Heart left ventricle (tissue), 16 donors: ENCODE data around the gene STX16. TPM values are rescaled to one million over a fixed set of nuclear protein-coding genes. Genes with fewer than 3 reads are reported as not detected.

Experiments used
- ATAC-seq, 4 donors: fragments of 200-7000 bp; cut with Tn5 transposase; one replicate each; pipeline ENCODE4 v1.9.1; 2020 to 2022; ENCODE audit warnings: moderate library complexity in 4 of 4, mild to moderate bottlenecking in 3 of 4, moderate number of reproducible peaks in 1 of 4
- DNase-seq, 5 donors: peaks; one replicate each; pipeline ENCODE4 v3.0.0-alpha.2; 2020
- H3K27ac ChIP-seq, 12 donors: fragments of 200-600 bp; sonication (generic) in 4 of 12; one replicate each; pipeline versions ENCODE4 v1.5.0 to v1.8.0; 2016 to 2022; ENCODE audit warnings: mild to moderate bottlenecking in 2 of 12
- H3K27me3 ChIP-seq, 9 donors: fragments of 200-600 bp; sonication (generic) in 2 of 9; one replicate each; pipeline versions ENCODE4 v1.5.1 to v1.8.0; 2016 to 2022; ENCODE audit warnings: mild to moderate bottlenecking in 3 of 9
- H3K36me3 ChIP-seq, 9 donors: fragments of 200-600 bp; sonication (generic) in 2 of 9; one replicate each; pipeline versions ENCODE4 v1.5.0 to v1.8.0; 2018 to 2022; ENCODE audit warnings: mild to moderate bottlenecking in 2 of 9
- H3K4me1 ChIP-seq, 12 donors: fragments of 200-600 bp; sonication (generic) in 4 of 12; one replicate each; pipeline versions ENCODE4 v1.5.0 to v1.8.0; 2016 to 2022; ENCODE audit warnings: mild to moderate bottlenecking in 3 of 12
- H3K4me3 ChIP-seq, 12 donors: fragments of 200-600 bp; sonication (generic) in 4 of 12; one replicate each; pipeline versions ENCODE4 v1.5.0 to v1.8.0; 2017 to 2022; ENCODE audit warnings: mild to moderate bottlenecking in 9 of 12, moderate library complexity in 4 of 12
- H3K9me3 ChIP-seq, 12 donors: fragments of 200-600 bp; sonication (generic) in 4 of 12; one replicate each; pipeline versions ENCODE4 v1.5.0 to v1.8.0; 2016 to 2022; ENCODE audit warnings: mild to moderate bottlenecking in 1 of 12
- POLR2A ChIP-seq, 2 donors: fragments of 450-650 bp; IDR thresholded peaks; one replicate each; pipeline ENCODE4 v1.6.1; 2017; ENCODE audit warnings: antibody characterized with exemption in 2 of 2, mild to moderate bottlenecking in 2 of 2, moderate library complexity in 2 of 2
- WGBS, 4 donors: extraction: QIAGEN DNeasy Blood & Tissue Kit in 2 of 4; methylation state at CpG; one replicate each; pipeline versions ENCODE4 v1.1.5 to v1.1.7; 2013 to 2018; 5-methylcytosine and 5-hydroxymethylcytosine counted together
- intact Hi-C, 10 donors: fragments of 100-400 bp; cut with DNase I; formaldehyde crosslinking; loops; one replicate each; pipeline versions ENCODE4 v1.11.1 to v1.14.2; 2022
- polyA plus RNA-seq, 2 donors: library from polyadenylated mRNA; stranded (reverse); fragments of 200-250 nt; gene quantifications; one replicate each; pipeline ENCODE4 v1.2.3, GENCODE V29; 2013
- total RNA-seq, 9 donors: library from RNA; depleted of rRNA in 2 of 9; stranded (reverse); fragments of >200 nt in 2 of 9; fragmentation: NEBNext Ultra II Directional in 3 of 9; extraction: Animal tissue kit (Norgen Biotek cat#: 25700) in 3 of 9; gene quantifications; one replicate each; pipeline versions ENCODE4 v1.1.0 to v1.2.4, GENCODE V29; 2016 to 2023
- TF ChIP-seq, protein P1 (sequence below), 12 donors: fragments of 200-600 bp; sonication (generic) in 4 of 12; IDR thresholded peaks; one replicate each; pipeline versions ENCODE4 v1.5.0 to v1.8.0; 2018 to 2022; ENCODE audit warnings: antibody characterized with exemption in 12 of 12, mild to moderate bottlenecking in 5 of 12
- donor health status: ischemic (EF 13 %, LVEDD 7.1; RV severe dilation, severe dysfunction).
- donor health status: healthy with polysubstance abuse.
- donor health status: DM: no; HTN: yes; CAD: no.
- donor health status: DM: no; HTN: no; CAD: no.
- donor health status: ischemic (EF 25% LVEDD 6.9; RV normal size, moderate dysfunction).
- donor health status: ischemic (EF 25% LVEDD 5.7; RV mildly dilated, moderate dysfunction).
- donor health status: healthy.
- donor health status: DM: yes; HTN: yes; CAD: no.
- donor health status: ischemic (EF 35%, LVEDD 5.7; RV mildly dilated, moderate dysfunction).
- donor health status: nonischemic (EF 11% LVEDD 7.7; RV severe dilation, severe dysfunction).
- donor health status: DM: yes; HTN: yes; CAD: no.
- donor health status: PGD.
- donor health status: ischemic (EF 29% LVEDD 5.4; RV normal size, mild dysfunction).
- donor health status: nonischemic (EF 23%, LVEDD 6.1; RV moderate dilation, normal function).

The STX16 gene
- total and polyA plus RNA-seq, 11 donors = 14.6 to 38.9 (median 25.6) TPM

DNA sequence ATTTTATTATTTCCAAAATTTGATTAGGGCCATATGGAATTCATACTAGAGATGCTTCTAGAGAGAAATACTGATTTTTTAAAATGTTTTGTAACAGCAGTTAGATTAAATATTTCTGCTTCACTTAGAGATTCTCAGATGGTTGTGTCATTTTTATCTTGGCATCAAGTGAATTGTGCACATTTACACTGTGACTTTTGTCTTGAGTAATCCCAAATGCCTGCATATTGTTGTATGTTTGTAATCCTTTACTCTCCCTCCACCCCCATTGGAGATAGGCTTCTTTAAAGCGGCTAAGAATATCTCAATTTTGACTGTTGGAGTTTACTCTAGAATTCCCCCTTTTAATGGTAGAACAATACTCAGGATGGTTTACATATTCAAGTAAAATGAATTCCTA lies 19.0 kb downstream of the STX16 start:
- ATAC-seq (no peak), DNase-seq (no peak)
- no peak overlapping the region for H3K4me3 ChIP-seq
- WGBS, 4 donors = 86 to 89% (median 88%) methylated on average over 1 of the region's 1 CpG
- no peaks in the 10 kb centered on the region for H3K9me3 ChIP-seq
- no peaks in the 10 kb centered on the region for H3K27me3 ChIP-seq
- intact Hi-C loops = no loop called here
- peaks cover 0 to 94% (median 84%) of the 10 kb centered on the region in 9 donors for H3K36me3 ChIP-seq
- no peak overlapping the region for H3K27ac ChIP-seq
- no peaks in the 10 kb centered on the region for H3K4me1 ChIP-seq
- TF ChIP-seq, protein P1, sequence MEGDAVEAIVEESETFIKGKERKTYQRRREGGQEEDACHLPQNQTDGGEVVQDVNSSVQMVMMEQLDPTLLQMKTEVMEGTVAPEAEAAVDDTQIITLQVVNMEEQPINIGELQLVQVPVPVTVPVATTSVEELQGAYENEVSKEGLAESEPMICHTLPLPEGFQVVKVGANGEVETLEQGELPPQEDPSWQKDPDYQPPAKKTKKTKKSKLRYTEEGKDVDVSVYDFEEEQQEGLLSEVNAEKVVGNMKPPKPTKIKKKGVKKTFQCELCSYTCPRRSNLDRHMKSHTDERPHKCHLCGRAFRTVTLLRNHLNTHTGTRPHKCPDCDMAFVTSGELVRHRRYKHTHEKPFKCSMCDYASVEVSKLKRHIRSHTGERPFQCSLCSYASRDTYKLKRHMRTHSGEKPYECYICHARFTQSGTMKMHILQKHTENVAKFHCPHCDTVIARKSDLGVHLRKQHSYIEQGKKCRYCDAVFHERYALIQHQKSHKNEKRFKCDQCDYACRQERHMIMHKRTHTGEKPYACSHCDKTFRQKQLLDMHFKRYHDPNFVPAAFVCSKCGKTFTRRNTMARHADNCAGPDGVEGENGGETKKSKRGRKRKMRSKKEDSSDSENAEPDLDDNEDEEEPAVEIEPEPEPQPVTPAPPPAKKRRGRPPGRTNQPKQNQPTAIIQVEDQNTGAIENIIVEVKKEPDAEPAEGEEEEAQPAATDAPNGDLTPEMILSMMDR (IDR thresholded peaks at IDR 0.05) = no peak
- no peak for TF ChIP-seq POLR2A (IDR thresholded peaks at IDR 0.05)

DNA sequence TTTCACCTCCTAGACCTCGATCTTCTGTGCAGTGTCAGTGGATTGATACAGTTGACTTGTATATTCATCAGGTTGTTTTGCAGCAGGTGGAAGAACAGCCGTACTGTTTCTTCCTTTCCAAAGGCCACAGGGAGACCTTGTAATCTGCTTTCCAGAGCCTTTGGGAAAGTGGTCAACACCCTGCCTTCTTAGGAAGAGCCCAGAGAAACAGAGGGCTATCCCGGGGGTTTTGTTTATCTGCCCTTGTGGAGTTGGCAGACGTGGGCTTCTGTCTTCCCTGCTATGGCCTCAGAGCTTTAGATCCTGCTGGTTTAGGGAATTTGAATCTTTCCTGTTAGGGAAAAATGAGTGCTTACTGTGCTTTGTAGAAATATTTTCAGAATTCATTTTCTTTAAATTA lies 19.6 kb downstream of the STX16 start:
- TF ChIP-seq POLR2A (IDR thresholded peaks at IDR 0.05) = no peak
- TF ChIP-seq, protein P1 (IDR thresholded peaks at IDR 0.05) = no peak
- 57 to 72% (median 59%) methylated on average over 4 of the region's 4 CpGs for WGBS, 4 donors
- no peaks in the 10 kb centered on the region for H3K4me1 ChIP-seq
- no peak overlapping the region for H3K27ac ChIP-seq
- no peaks in the 10 kb centered on the region for H3K27me3 ChIP-seq
- H3K9me3 ChIP-seq = no peaks in the 10 kb centered on the region
- H3K4me3 ChIP-seq = no peak overlapping the region
- ATAC-seq = no peak
- intact Hi-C loops = no loop called here
- peaks cover 0 to 94% (median 90%) of the 10 kb centered on the region in 9 donors for H3K36me3 ChIP-seq
- DNase-seq = no peak

DNA sequence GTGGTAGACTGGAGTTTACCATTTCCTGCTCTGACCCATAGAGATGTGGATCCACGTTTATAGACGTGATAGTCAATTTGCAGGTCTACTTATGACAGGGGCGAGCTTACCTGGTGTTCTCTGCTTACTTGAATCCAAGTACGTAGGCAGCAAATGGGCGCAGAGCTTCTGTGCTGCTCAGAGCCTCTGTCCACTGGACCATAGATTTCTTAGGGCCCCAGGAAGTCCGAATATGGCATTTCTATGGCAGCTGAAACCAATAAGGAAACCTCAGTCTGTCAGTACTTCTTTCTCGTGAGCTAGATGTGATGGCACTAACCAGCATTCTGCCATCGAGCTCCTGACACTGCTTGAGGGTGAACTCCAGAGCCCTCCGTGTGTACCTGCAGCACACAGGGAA lies 22.0 kb downstream of the STX16 start:
- DNase-seq (no peak), ATAC-seq (no peak)
- no peak for TF ChIP-seq POLR2A (IDR thresholded peaks at IDR 0.05)
- H3K4me1 ChIP-seq = no peaks in the 10 kb centered on the region
- peaks cover 0 to 97% (median 94%) of the 10 kb centered on the region in 9 donors for H3K36me3 ChIP-seq
- H3K4me3 ChIP-seq = no peak overlapping the region
- H3K27me3 ChIP-seq = no peaks in the 10 kb centered on the region
- H3K9me3 ChIP-seq = no peaks in the 10 kb centered on the region
- no peak overlapping the region for H3K27ac ChIP-seq
- intact Hi-C loops = no loop called here
- WGBS, 4 donors = 89 to 95% (median 93%) methylated on average over 9 of the region's 9 CpGs

DNA sequence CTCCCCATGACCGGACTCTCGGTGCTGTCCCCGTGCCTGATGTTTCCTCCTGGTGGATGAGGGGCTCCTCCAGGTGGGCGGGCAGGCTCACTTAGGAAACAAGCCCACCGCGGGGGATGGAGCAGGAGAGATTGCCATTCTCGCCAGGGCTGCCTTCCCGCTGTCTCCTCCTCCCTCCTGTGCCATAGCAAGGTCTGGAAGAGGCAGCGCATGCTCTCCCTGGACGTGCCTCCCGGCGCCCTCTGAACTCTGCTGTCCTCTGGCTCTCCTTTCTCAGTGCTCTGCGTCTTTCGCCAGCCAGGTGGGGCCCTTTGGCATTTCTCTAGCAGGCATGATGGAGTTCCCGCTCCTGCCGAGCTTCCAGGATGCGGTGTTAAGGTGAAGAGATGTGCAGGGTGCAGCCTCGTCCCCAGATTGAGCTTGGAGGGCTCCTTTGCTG lies 24.1 kb downstream of the STX16 start:
- peaks cover 0 to 99% (median 94%) of the 10 kb centered on the region in 9 donors for H3K36me3 ChIP-seq
- intact Hi-C loops = no loop called here
- TF ChIP-seq POLR2A (IDR thresholded peaks at IDR 0.05) = no peak
- TF ChIP-seq, protein P1 (IDR thresholded peaks at IDR 0.05) = no peak
- ATAC-seq (no peak), DNase-seq (no peak)
- WGBS, 4 donors = 84 to 92% (median 90%) methylated on average over 18 of the region's 18 CpGs
- no peaks in the 10 kb centered on the region for H3K27me3 ChIP-seq
- no peak overlapping the region for H3K27ac ChIP-seq
- no peak overlapping the region for H3K4me3 ChIP-seq
- H3K4me1 ChIP-seq = no peaks in the 10 kb centered on the region
- H3K9me3 ChIP-seq = no peaks in the 10 kb centered on the region

DNA sequence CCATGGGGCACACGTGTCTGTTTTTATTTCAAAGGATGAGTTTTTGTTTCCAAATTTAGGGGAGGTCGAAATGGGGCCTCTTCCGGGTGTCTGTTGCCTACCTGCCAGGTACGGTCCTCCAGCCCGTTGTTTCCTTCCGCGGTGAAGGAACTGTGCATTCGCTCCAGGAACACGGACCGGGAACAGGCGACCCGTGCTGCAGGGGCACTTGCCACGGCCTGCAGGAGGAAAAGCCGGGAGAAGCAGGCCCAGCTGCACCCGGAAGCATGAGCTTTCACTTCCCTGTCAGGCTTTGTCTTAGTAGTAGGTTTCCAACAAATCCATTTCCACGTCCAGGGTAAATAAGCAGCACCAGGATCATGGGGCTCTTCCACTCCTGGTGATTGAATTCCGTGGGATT lies 24.6 kb downstream of the STX16 start:
- no peak overlapping the region for H3K4me3 ChIP-seq
- H3K4me1 ChIP-seq = no peaks in the 10 kb centered on the region
- TF ChIP-seq, protein P1 (IDR thresholded peaks at IDR 0.05) = no peak
- TF ChIP-seq POLR2A (IDR thresholded peaks at IDR 0.05) = no peak
- no peak overlapping the region for H3K27ac ChIP-seq
- H3K27me3 ChIP-seq = no peaks in the 10 kb centered on the region
- WGBS, 4 donors = 86 to 95% (median 91%) methylated on average over 17 of the region's 17 CpGs
- H3K36me3 ChIP-seq = peaks cover 0 to 98% (median 94%) of the 10 kb centered on the region in 9 donors
- ATAC-seq (no peak), DNase-seq (no peak)
- no peaks in the 10 kb centered on the region for H3K9me3 ChIP-seq
- intact Hi-C loops = no loop called here
